WTC11 (cell line): ENCODE measurements around the gene SLC25A48. TPM values are rescaled to one million over a fixed set of nuclear protein-coding genes. Genes with fewer than 3 reads are reported as not detected.

ENCODE experiments used
- ATAC-seq: fragments of 200-7000 bp; cut with Tn5 transposase; 2 replicates; pipeline ENCODE4 v1.10.0; 2021; ENCODE audit warnings: mild to moderate bottlenecking, moderate library complexity
- CTCF ChIA-PET: fragments of 300-600 bp; sonication (Branson Sonifier 250); formaldehyde crosslinking; loops from one replicate; lab custom pipeline; 2021; ENCODE audit warnings: antibody characterized with exemption; lab: Charles Lee
- POLR2A ChIA-PET: fragments of 350-600 bp; sonication (Branson Sonifier 250); formaldehyde crosslinking; loops from one replicate; lab custom pipeline; 2021; ENCODE audit warnings: antibody characterized with exemption; lab: Charles Lee
- DNase-seq: peaks from one replicate; pipeline ENCODE4 v3.0.0; 2021; ENCODE audit warnings: low spot score
- H3K27ac Mint-ChIP-seq: 2 replicates; pipeline ENCODE4 v1.8.0; 2021; ENCODE audit warnings: mixed read lengths
- H3K27me3 Mint-ChIP-seq: 2 replicates; pipeline ENCODE4 v1.8.0; 2021; ENCODE audit warnings: low read depth, mild to moderate bottlenecking, moderate library complexity, mixed read lengths
- H3K36me3 Mint-ChIP-seq: 2 replicates; pipeline ENCODE4 v1.8.0; 2021; ENCODE audit warnings: mixed read lengths
- H3K4me1 Mint-ChIP-seq: 2 replicates; pipeline ENCODE4 v1.8.0; 2022; ENCODE audit warnings: mixed read lengths
- H3K4me3 Mint-ChIP-seq: 2 replicates; pipeline ENCODE4 v1.8.0; 2021; ENCODE audit warnings: mild to moderate bottlenecking, moderate library complexity, mixed read lengths
- H3K9me3 Mint-ChIP-seq: 2 replicates; pipeline ENCODE4 v1.8.0; 2021; ENCODE audit warnings: mixed read lengths
- ESRRA ChIP-seq: sonication (generic); formaldehyde crosslinking; IDR thresholded peaks from 2 replicates; pipeline ENCODE4 v1.8.1; 2022; ENCODE audit warnings: mild to moderate bottlenecking, missing genetic modification reagents, borderline replicate concordance
- MXD4 ChIP-seq: fragments of 250-450 bp; sonication (Bioruptor Pico); IDR thresholded peaks from 2 replicates; pipeline ENCODE4 v1.8.0; 2021; ENCODE audit warnings: mild to moderate bottlenecking, moderate library complexity, borderline replicate concordance
- NFATC4 ChIP-seq: fragments of 250-450 bp; sonication (Bioruptor Pico); IDR thresholded peaks from 2 replicates; pipeline ENCODE4 v1.9.0; 2021; ENCODE audit warnings: mild to moderate bottlenecking
- NFYB ChIP-seq: sonication (generic); formaldehyde crosslinking; conservative IDR thresholded peaks from 2 replicates; pipeline ENCODE4 v1.8.0; 2022; ENCODE audit warnings: low read depth, missing genetic modification reagents
- NR2C2 ChIP-seq: sonication (generic); formaldehyde crosslinking; IDR thresholded peaks from 2 replicates; pipeline ENCODE4 v1.8.0; 2022; ENCODE audit warnings: mild to moderate bottlenecking, missing genetic modification reagents
- RORB ChIP-seq: fragments of 250-450 bp; sonication (Bioruptor Pico); IDR thresholded peaks from 2 replicates; pipeline ENCODE4 v1.9.0; 2021; ENCODE audit warnings: mild to moderate bottlenecking
- SOX15 ChIP-seq: fragments of 250-450 bp; sonication (Bioruptor Pico); IDR thresholded peaks from 2 replicates; pipeline ENCODE4 v1.9.0; 2021; ENCODE audit warnings: mild to moderate bottlenecking
- ZNF396 ChIP-seq: fragments of 250-450 bp; sonication (Bioruptor Pico); IDR thresholded peaks from 2 replicates; pipeline ENCODE4 v1.8.0; 2021; ENCODE audit warnings: mild to moderate bottlenecking, moderate library complexity, borderline replicate concordance
- ZNF671 ChIP-seq: fragments of 250-450 bp; sonication (Bioruptor Pico); IDR thresholded peaks from 2 replicates; pipeline ENCODE4 v1.8.0; 2021; ENCODE audit warnings: mild to moderate bottlenecking
- total RNA-seq: library from RNA; stranded (reverse); gene quantifications from 3 replicates; pipeline ENCODE4 v1.2.3, GENCODE V29; 2021
- TF ChIP-seq, protein P1 (sequence below): fragments of 250-450 bp; sonication (Bioruptor Pico); IDR thresholded peaks from 2 replicates; pipeline ENCODE4 v2.1.2; 2022; ENCODE audit warnings: mild to moderate bottlenecking, moderate library complexity
- TF ChIP-seq, protein P2 (sequence below): sonication (generic); formaldehyde crosslinking; IDR thresholded peaks from 2 replicates; pipeline ENCODE4 v1.8.0; 2022; ENCODE audit warnings: missing genetic modification reagents
- TF ChIP-seq, protein P3 (sequence below): fragments of 250-450 bp; sonication (Bioruptor Pico); IDR thresholded peaks from 2 replicates; pipeline ENCODE4 v1.9.0; 2021; ENCODE audit warnings: mild to moderate bottlenecking
- TF ChIP-seq, protein P4 (sequence below): fragments of 200-600 bp; IDR thresholded peaks from 2 replicates; pipeline ENCODE4 v1.8.0; 2022; ENCODE audit warnings: antibody characterized with exemption
- TF ChIP-seq, protein P5 (sequence below): fragments of 250-450 bp; sonication (Bioruptor Pico); IDR thresholded peaks from 2 replicates; pipeline ENCODE4 v1.9.0; 2021; ENCODE audit warnings: mild to moderate bottlenecking, borderline replicate concordance
- TF ChIP-seq, protein P6 (sequence below): sonication (generic); formaldehyde crosslinking; IDR thresholded peaks from 2 replicates; pipeline ENCODE4 v1.8.1; 2023; ENCODE audit warnings: mild to moderate bottlenecking, missing genetic modification reagents, borderline replicate concordance

The SLC25A48 gene
- total RNA-seq, 1 experiment from 2014 or later = 1.1 TPM

DNA sequence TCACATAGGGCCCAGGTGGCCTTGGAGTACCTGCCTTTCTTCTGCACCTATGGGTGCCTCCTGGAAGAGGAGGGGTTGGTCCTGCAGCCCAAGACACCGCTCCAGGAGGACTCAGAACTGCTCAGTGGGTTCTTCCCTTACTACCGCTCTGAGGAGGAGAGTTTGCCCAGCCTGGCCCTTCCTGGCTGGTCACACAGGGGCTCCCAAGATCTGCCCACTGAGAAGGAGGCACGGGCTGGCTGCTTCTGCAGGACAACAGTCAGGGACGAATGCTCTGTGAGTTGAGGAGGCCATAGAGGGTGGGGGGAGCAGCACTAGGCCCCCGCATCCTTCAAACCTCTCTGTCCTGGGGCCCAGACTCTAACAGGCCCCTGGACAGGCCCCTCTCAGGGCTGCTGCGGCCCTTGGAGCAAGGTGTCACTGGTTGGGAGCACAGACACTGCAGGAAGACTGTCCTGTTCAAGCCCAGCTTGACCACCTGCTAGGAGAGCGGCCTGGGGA, 9.9 kb upstream of the SLC25A48 start:
- Mint-ChIP-seq H3K9me3 (peaks cover 10% of the 10 kb centered on the region), H3K36me3 (no peaks in the 10 kb centered on the region), H3K27ac (no peak overlapping the region), H3K4me3 (no peak overlapping the region), H3K27me3 (peaks cover 2% of the 10 kb centered on the region; the same call in 1 of the 2 replicates), H3K4me1 (peaks cover 21% of the 10 kb centered on the region)
- no peak for ATAC-seq
- CTCF ChIA-PET = interaction anchor here (0.8 to 2.1 kb wide), 4 partner anchors 10 to 362 kb away, joined by 3 to 5 read pairs (median 3); partner anchors contain the start of gene SLC25A48
- DNase-seq = no peak
- POLR2A ChIA-PET = no interaction called here
- no peak for TF ChIP-seq ZNF671 (CRISPR knock-in tag)
- no peak for TF ChIP-seq NFYB (CRISPR knock-in tag)
- TF ChIP-seq, protein P1, sequence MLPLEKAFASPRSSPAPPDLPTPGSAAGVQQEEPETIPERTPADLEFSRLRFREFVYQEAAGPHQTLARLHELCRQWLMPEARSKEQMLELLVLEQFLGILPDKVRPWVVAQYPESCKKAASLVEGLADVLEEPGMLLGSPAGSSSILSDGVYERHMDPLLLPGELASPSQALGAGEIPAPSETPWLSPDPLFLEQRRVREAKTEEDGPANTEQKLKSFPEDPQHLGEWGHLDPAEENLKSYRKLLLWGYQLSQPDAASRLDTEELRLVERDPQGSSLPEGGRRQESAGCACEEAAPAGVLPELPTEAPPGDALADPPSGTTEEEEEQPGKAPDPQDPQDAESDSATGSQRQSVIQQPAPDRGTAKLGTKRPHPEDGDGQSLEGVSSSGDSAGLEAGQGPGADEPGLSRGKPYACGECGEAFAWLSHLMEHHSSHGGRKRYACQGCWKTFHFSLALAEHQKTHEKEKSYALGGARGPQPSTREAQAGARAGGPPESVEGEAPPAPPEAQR = no peak
- TF ChIP-seq, protein P2, sequence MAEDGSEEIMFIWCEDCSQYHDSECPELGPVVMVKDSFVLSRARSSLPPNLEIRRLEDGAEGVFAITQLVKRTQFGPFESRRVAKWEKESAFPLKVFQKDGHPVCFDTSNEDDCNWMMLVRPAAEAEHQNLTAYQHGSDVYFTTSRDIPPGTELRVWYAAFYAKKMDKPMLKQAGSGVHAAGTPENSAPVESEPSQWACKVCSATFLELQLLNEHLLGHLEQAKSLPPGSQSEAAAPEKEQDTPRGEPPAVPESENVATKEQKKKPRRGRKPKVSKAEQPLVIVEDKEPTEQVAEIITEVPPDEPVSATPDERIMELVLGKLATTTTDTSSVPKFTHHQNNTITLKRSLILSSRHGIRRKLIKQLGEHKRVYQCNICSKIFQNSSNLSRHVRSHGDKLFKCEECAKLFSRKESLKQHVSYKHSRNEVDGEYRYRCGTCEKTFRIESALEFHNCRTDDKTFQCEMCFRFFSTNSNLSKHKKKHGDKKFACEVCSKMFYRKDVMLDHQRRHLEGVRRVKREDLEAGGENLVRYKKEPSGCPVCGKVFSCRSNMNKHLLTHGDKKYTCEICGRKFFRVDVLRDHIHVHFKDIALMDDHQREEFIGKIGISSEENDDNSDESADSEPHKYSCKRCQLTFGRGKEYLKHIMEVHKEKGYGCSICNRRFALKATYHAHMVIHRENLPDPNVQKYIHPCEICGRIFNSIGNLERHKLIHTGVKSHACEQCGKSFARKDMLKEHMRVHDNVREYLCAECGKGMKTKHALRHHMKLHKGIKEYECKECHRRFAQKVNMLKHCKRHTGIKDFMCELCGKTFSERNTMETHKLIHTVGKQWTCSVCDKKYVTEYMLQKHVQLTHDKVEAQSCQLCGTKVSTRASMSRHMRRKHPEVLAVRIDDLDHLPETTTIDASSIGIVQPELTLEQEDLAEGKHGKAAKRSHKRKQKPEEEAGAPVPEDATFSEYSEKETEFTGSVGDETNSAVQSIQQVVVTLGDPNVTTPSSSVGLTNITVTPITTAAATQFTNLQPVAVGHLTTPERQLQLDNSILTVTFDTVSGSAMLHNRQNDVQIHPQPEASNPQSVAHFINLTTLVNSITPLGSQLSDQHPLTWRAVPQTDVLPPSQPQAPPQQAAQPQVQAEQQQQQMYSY (CRISPR knock-in tag) = no peak
- TF ChIP-seq ZNF396 (CRISPR knock-in tag) = no peak
- no peak for TF ChIP-seq ESRRA (CRISPR knock-in tag)
- TF ChIP-seq, protein P3, sequence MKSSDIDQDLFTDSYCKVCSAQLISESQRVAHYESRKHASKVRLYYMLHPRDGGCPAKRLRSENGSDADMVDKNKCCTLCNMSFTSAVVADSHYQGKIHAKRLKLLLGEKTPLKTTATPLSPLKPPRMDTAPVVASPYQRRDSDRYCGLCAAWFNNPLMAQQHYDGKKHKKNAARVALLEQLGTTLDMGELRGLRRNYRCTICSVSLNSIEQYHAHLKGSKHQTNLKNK (CRISPR knock-in tag) = no peak
- TF ChIP-seq NR2C2 (CRISPR knock-in tag) = no peak
- TF ChIP-seq, protein P4, sequence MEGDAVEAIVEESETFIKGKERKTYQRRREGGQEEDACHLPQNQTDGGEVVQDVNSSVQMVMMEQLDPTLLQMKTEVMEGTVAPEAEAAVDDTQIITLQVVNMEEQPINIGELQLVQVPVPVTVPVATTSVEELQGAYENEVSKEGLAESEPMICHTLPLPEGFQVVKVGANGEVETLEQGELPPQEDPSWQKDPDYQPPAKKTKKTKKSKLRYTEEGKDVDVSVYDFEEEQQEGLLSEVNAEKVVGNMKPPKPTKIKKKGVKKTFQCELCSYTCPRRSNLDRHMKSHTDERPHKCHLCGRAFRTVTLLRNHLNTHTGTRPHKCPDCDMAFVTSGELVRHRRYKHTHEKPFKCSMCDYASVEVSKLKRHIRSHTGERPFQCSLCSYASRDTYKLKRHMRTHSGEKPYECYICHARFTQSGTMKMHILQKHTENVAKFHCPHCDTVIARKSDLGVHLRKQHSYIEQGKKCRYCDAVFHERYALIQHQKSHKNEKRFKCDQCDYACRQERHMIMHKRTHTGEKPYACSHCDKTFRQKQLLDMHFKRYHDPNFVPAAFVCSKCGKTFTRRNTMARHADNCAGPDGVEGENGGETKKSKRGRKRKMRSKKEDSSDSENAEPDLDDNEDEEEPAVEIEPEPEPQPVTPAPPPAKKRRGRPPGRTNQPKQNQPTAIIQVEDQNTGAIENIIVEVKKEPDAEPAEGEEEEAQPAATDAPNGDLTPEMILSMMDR = no peak
- TF ChIP-seq, protein P5, sequence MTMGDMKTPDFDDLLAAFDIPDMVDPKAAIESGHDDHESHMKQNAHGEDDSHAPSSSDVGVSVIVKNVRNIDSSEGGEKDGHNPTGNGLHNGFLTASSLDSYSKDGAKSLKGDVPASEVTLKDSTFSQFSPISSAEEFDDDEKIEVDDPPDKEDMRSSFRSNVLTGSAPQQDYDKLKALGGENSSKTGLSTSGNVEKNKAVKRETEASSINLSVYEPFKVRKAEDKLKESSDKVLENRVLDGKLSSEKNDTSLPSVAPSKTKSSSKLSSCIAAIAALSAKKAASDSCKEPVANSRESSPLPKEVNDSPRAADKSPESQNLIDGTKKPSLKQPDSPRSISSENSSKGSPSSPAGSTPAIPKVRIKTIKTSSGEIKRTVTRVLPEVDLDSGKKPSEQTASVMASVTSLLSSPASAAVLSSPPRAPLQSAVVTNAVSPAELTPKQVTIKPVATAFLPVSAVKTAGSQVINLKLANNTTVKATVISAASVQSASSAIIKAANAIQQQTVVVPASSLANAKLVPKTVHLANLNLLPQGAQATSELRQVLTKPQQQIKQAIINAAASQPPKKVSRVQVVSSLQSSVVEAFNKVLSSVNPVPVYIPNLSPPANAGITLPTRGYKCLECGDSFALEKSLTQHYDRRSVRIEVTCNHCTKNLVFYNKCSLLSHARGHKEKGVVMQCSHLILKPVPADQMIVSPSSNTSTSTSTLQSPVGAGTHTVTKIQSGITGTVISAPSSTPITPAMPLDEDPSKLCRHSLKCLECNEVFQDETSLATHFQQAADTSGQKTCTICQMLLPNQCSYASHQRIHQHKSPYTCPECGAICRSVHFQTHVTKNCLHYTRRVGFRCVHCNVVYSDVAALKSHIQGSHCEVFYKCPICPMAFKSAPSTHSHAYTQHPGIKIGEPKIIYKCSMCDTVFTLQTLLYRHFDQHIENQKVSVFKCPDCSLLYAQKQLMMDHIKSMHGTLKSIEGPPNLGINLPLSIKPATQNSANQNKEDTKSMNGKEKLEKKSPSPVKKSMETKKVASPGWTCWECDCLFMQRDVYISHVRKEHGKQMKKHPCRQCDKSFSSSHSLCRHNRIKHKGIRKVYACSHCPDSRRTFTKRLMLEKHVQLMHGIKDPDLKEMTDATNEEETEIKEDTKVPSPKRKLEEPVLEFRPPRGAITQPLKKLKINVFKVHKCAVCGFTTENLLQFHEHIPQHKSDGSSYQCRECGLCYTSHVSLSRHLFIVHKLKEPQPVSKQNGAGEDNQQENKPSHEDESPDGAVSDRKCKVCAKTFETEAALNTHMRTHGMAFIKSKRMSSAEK = no peak
- TF ChIP-seq SOX15 (CRISPR knock-in tag) = no peak
- no peak for TF ChIP-seq NFATC4 (CRISPR knock-in tag)
- TF ChIP-seq, protein P6, sequence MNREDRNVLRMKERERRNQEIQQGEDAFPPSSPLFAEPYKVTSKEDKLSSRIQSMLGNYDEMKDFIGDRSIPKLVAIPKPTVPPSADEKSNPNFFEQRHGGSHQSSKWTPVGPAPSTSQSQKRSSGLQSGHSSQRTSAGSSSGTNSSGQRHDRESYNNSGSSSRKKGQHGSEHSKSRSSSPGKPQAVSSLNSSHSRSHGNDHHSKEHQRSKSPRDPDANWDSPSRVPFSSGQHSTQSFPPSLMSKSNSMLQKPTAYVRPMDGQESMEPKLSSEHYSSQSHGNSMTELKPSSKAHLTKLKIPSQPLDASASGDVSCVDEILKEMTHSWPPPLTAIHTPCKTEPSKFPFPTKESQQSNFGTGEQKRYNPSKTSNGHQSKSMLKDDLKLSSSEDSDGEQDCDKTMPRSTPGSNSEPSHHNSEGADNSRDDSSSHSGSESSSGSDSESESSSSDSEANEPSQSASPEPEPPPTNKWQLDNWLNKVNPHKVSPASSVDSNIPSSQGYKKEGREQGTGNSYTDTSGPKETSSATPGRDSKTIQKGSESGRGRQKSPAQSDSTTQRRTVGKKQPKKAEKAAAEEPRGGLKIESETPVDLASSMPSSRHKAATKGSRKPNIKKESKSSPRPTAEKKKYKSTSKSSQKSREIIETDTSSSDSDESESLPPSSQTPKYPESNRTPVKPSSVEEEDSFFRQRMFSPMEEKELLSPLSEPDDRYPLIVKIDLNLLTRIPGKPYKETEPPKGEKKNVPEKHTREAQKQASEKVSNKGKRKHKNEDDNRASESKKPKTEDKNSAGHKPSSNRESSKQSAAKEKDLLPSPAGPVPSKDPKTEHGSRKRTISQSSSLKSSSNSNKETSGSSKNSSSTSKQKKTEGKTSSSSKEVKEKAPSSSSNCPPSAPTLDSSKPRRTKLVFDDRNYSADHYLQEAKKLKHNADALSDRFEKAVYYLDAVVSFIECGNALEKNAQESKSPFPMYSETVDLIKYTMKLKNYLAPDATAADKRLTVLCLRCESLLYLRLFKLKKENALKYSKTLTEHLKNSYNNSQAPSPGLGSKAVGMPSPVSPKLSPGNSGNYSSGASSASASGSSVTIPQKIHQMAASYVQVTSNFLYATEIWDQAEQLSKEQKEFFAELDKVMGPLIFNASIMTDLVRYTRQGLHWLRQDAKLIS (CRISPR knock-in tag) = no peak
- no peak for TF ChIP-seq RORB (CRISPR knock-in tag)
- no peak for TF ChIP-seq MXD4 (CRISPR knock-in tag)
- TF ChIP-seq, all 79 proteins: peak for 0
